Activated CD8-positive, alpha-beta T cell treated with anti-CD3 and anti-CD28 coated beads for 36 hours (primary cell): ENCODE data around the gene WDR43. TPM values are rescaled to one million over a fixed set of nuclear protein-coding genes. Genes with fewer than 3 reads are reported as not detected.
A peak's percentile ranks its signal among the peaks of the same experiment; 100 is the strongest.

Experiments used
- ATAC-seq: fragments of 200-7000 bp; cut with Tn5 transposase; one replicate; pipeline ENCODE4 v1.10.0; 2021; ENCODE audit warnings: mild to moderate bottlenecking, moderate library complexity
- CTCF ChIA-PET: fragments of 350-600 bp; sonication (Branson Sonifier 250); formaldehyde crosslinking; loops from one replicate; lab custom pipeline; 2021; ENCODE audit warnings: antibody characterized with exemption; lab: Charles Lee
- POLR2A ChIA-PET: fragments of 350-600 bp; sonication (Branson Sonifier 250); formaldehyde crosslinking; loops from one replicate; lab custom pipeline; 2021; ENCODE audit warnings: antibody characterized with exemption; lab: Charles Lee
- DNase-seq: peaks from one replicate; pipeline ENCODE4 v3.0.0-alpha.2; 2020
- H3K27ac Mint-ChIP-seq: one replicate; pipeline ENCODE4 v1.8.0; 2021; ENCODE audit warnings: mild to moderate bottlenecking, mixed read lengths
- H3K27me3 Mint-ChIP-seq: one replicate; pipeline ENCODE4 v1.8.0; 2021; ENCODE audit warnings: mixed read lengths
- H3K36me3 Mint-ChIP-seq: one replicate; pipeline ENCODE4 v1.8.0; 2021; ENCODE audit warnings: low read depth, mixed read lengths
- H3K4me1 Mint-ChIP-seq: one replicate; pipeline ENCODE4 v1.8.0; 2021; ENCODE audit warnings: low read depth, mixed read lengths
- H3K4me3 Mint-ChIP-seq: one replicate; pipeline ENCODE4 v1.8.0; 2021; ENCODE audit warnings: mild to moderate bottlenecking, moderate library complexity, mixed read lengths
- H3K9me3 Mint-ChIP-seq: one replicate; pipeline ENCODE4 v1.8.0; 2021; ENCODE audit warnings: mixed read lengths
- intact Hi-C: fragments of 100-400 bp; cut with micrococcal nuclease; formaldehyde crosslinking; loops from one replicate; pipeline ENCODE4 v1.10.0; 2022
- total RNA-seq, 2 experiments: library from RNA; stranded (reverse); gene quantifications; one replicate each; pipeline ENCODE4 v1.2.3, GENCODE V29; 2021
- TF ChIP-seq, protein P1 (sequence below): fragments of 200-600 bp; IDR thresholded peaks from one replicate; pipeline ENCODE4 v1.8.0; 2022; ENCODE audit warnings: antibody characterized with exemption, mild to moderate bottlenecking

Gene WDR43
- total RNA-seq, 2 experiments from 2014 or later: 121 to 129 TPM

DNA sequence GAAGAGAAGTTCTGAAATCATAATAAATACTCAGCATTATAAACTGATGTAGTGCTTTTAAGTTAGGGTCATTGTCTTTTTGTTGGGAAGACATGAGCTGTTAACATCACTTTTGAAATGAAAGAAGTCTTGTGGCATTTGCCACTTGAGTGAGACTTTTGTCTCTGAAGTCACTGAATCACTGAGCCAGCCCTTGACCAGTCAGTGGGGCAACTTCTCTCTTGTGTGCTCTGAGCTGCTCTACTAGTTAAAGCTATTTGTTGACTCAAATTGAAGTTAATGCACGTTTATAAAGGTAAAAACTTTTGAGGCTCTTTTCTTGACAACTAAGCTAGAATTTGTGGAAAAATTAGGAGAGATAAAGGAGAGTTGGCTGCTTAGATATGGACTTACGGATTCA, 6.7 kb downstream of the WDR43 start:
- H3K27ac Mint-ChIP-seq: peak overlapping the region; percentile 40
- TF ChIP-seq, protein P1, sequence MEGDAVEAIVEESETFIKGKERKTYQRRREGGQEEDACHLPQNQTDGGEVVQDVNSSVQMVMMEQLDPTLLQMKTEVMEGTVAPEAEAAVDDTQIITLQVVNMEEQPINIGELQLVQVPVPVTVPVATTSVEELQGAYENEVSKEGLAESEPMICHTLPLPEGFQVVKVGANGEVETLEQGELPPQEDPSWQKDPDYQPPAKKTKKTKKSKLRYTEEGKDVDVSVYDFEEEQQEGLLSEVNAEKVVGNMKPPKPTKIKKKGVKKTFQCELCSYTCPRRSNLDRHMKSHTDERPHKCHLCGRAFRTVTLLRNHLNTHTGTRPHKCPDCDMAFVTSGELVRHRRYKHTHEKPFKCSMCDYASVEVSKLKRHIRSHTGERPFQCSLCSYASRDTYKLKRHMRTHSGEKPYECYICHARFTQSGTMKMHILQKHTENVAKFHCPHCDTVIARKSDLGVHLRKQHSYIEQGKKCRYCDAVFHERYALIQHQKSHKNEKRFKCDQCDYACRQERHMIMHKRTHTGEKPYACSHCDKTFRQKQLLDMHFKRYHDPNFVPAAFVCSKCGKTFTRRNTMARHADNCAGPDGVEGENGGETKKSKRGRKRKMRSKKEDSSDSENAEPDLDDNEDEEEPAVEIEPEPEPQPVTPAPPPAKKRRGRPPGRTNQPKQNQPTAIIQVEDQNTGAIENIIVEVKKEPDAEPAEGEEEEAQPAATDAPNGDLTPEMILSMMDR: no peak
- H3K4me1 Mint-ChIP-seq: peaks cover 70% of the 10 kb centered on the region
- no peak overlapping the region for H3K4me3 Mint-ChIP-seq
- H3K27me3 Mint-ChIP-seq: no peaks in the 10 kb centered on the region
- ATAC-seq: no peak
- CTCF ChIA-PET: interaction anchor here (0.8 to 1.3 kb wide), 3 partner anchors 9 to 79 kb away, joined by 3 to 4 read pairs (median 3); no protein-coding TSS in a partner anchor
- no peak for DNase-seq
- H3K36me3 Mint-ChIP-seq: peaks cover 58% of the 10 kb centered on the region
- intact Hi-C loops: no loop called here
- POLR2A ChIA-PET: interaction anchor here (0.8 to 3.1 kb wide), 8 partner anchors 9 to 35 kb away, joined by 3 to 8 read pairs (median 4); partner anchors contain the start of gene TRMT61B
- H3K9me3 Mint-ChIP-seq: no peaks in the 10 kb centered on the region

DNA sequence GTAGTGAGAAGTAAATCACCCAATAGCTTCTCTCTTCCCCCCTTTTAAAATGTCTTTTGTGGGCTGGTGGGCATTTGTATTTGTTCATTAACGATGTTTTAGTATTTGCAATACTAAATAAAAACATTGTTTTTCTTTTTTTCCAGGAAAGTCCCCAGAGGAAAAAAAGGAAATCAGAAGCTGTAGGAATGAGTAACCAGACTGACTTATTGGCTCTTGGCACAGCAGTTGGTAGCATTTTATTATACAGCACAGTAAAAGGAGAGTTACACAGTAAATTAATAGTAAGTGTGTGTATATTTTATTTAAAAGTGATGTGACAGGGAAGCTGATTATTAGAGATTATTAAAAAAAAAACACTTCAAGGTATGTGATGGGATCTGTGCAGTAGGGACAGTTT, 7.4 kb downstream of the WDR43 start:
- Mint-ChIP-seq H3K4me1 (peaks cover 68% of the 10 kb centered on the region), H3K4me3 (no peak overlapping the region), H3K9me3 (no peaks in the 10 kb centered on the region), H3K27ac (no peak overlapping the region), H3K27me3 (no peaks in the 10 kb centered on the region), H3K36me3 (peaks cover 60% of the 10 kb centered on the region)
- DNase-seq (no peak), ATAC-seq (no peak)
- ChIA-PET POLR2A (interaction anchor here (0.9 to 3.1 kb wide), 8 partner anchors 8 to 43 kb away, joined by 3 to 8 read pairs (median 4); partner anchors contain the start of gene TRMT61B), CTCF (interaction anchor here (1.1 to 1.3 kb wide), 2 partner anchors 32 to 80 kb away, joined by 3 to 4 read pairs; no protein-coding TSS in a partner anchor)
- intact Hi-C loops: no loop called here
- TF ChIP-seq, protein P1: no peak

DNA sequence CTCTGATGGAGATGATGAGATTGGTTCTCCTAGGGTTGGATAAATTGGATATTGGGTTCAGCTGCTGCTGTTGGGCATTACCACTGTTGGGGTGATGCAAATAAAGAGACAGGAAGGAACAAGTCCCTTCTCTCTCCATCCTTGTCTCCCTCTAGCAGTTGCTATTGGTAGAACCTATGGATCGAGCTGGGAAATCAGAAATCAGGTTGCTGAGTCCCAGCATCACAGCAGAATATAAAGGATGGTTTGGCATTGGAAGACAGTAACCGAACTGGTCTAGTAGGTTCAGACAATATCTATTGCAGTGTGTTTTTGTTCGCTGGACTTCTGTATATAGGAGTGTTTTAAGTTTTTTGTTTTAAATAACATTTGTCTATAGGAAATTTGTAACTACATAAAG, 8.1 kb downstream of the WDR43 start:
- CTCF ChIA-PET: interaction anchor here (1.1 kb wide), 1 partner anchor 81 kb away, joined by 4 read pairs; no protein-coding TSS in a partner anchor
- Mint-ChIP-seq H3K36me3 (peaks cover 60% of the 10 kb centered on the region), H3K27me3 (no peaks in the 10 kb centered on the region), H3K4me1 (peaks cover 62% of the 10 kb centered on the region), H3K9me3 (no peaks in the 10 kb centered on the region), H3K4me3 (no peak overlapping the region), H3K27ac (peak overlapping the region; percentile 76)
- DNase-seq: no peak
- POLR2A ChIA-PET: interaction anchor here (1.1 to 3.1 kb wide), 5 partner anchors 7 to 42 kb away, joined by 3 to 18 read pairs (median 6); partner anchors contain the start of genes TRMT61B and WDR43
- ATAC-seq: no peak
- TF ChIP-seq, protein P1: no peak
- intact Hi-C loops: no loop called here

DNA sequence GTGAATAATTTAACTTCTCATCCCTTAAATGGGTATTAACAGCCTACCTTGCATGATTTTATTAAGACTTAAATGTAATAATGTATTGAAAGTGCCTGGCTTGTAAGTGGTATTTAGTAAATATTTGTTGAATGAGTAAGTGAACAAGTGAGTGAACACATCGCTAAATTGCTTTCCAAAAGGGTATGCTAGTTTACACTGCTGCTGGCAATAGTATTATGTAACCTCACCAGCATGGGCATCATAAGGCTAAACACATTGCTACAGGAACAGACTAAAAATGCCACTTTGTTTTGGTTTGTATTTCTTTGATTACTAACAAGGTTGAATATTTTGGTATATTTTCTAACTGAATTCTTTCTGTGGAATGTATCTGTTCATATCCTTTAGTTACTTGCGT, 9.8 kb downstream of the WDR43 start:
- peaks cover 70% of the 10 kb centered on the region for H3K36me3 Mint-ChIP-seq
- CTCF ChIA-PET: interaction anchor here (1.1 to 1.2 kb wide), 2 partner anchors 8 to 9 kb away, joined by 3 read pairs; no protein-coding TSS in a partner anchor

More for the DNA sequence above, 9.8 kb downstream of the WDR43 start:
- TF ChIP-seq, protein P1: no peak
- Mint-ChIP-seq H3K9me3 (no peaks in the 10 kb centered on the region), H3K4me3 (no peak overlapping the region), H3K4me1 (peaks cover 48% of the 10 kb centered on the region), H3K27me3 (no peaks in the 10 kb centered on the region), H3K27ac (peak overlapping the region; percentile 52)
- POLR2A ChIA-PET: interaction anchor here (0.6 to 2.7 kb wide), 5 partner anchors 9 to 535 kb away, joined by 3 to 18 read pairs (median 3); partner anchors contain the start of gene WDR43
- intact Hi-C loops: no loop called here
- ATAC-seq: no peak
- no peak for DNase-seq
